GM23338 (cell line): Measurements from ENCODE around the gene ST8SIA6. TPM values are rescaled to one million over a fixed set of nuclear protein-coding genes. Genes with fewer than 3 reads are reported as not detected.
A peak's percentile ranks its signal among the peaks of the same experiment; 100 is the strongest.

Source experiments
- ATAC-seq: fragments of 200-7000 bp; cut with Tn5 transposase; 3 replicates; pipeline ENCODE4 v1.9.1; 2020
- DNase-seq: peaks from one replicate; pipeline ENCODE4 v3.0.0-alpha.2; 2015; ENCODE audit warnings: low spot score
- H2AFZ ChIP-seq: fragments of 200-600 bp; sonication (generic); 2 replicates; pipeline ENCODE4 v1.8.0; 2016; ENCODE audit warnings: antibody characterized with exemption, mild to moderate bottlenecking, moderate library complexity
- H3F3A ChIP-seq: fragments of 200-600 bp; sonication (generic); replicated peaks from 2 replicates; pipeline ENCODE4 v1.8.0; 2017; ENCODE audit warnings: antibody characterized with exemption, mixed run types, low read depth
- H3K27ac ChIP-seq: fragments of 200-600 bp; sonication (generic); 2 replicates; pipeline ENCODE4 v1.6.1; 2016; ENCODE audit warnings: low read depth
- H3K27me3 ChIP-seq: fragments of 200-600 bp; sonication (generic); 2 replicates; pipeline ENCODE4 v1.8.0; 2016; ENCODE audit warnings: mild to moderate bottlenecking, mixed run types, moderate library complexity; ENCODE audit not compliant: insufficient read depth
- H3K36me3 ChIP-seq: fragments of 200-600 bp; sonication (generic); 2 replicates; pipeline ENCODE4 v1.8.0; 2016; ENCODE audit warnings: mild to moderate bottlenecking; ENCODE audit not compliant: insufficient read depth
- H3K4me1 ChIP-seq: fragments of 200-600 bp; sonication (generic); 2 replicates; pipeline ENCODE4 v1.8.0; 2016; ENCODE audit warnings: mild to moderate bottlenecking, moderate library complexity; ENCODE audit not compliant: insufficient read depth
- H3K4me2 ChIP-seq: fragments of 200-600 bp; sonication (generic); 2 replicates; pipeline ENCODE4 v1.7.1; 2017; ENCODE audit warnings: mixed run types
- H3K4me3 ChIP-seq: fragments of 200-600 bp; sonication (generic); 2 replicates; pipeline ENCODE4 v1.6.1; 2016; ENCODE audit warnings: mixed run types
- H3K79me2 ChIP-seq: fragments of 200-600 bp; sonication (generic); replicated peaks from 2 replicates; pipeline ENCODE4 v1.8.0; 2017; ENCODE audit warnings: mild to moderate bottlenecking; ENCODE audit not compliant: insufficient read depth
- H3K9me2 ChIP-seq: fragments of 200-600 bp; sonication (generic); 2 replicates; pipeline ENCODE4 v1.8.0; 2017; ENCODE audit not compliant: insufficient read depth
- H4K20me1 ChIP-seq: fragments of 200-600 bp; sonication (generic); replicated peaks from 2 replicates; pipeline ENCODE4 v1.8.0; 2017; ENCODE audit warnings: mild to moderate bottlenecking; ENCODE audit not compliant: insufficient read depth
- H3K27ac Mint-ChIP-seq: 2 replicates; pipeline ENCODE4 v1.8.0; 2020; ENCODE audit warnings: inconsistent platforms, mild to moderate bottlenecking, moderate library complexity, mixed read lengths
- H3K27me3 Mint-ChIP-seq: 3 replicates; pipeline ENCODE4 v1.8.0; 2022; ENCODE audit warnings: low read depth, mild to moderate bottlenecking, moderate library complexity, mixed read lengths, inconsistent platforms; ENCODE audit not compliant: insufficient read depth, poor library complexity
- H3K36me3 Mint-ChIP-seq: 3 replicates; pipeline ENCODE4 v1.8.0; 2021; ENCODE audit warnings: low read depth, mild to moderate bottlenecking, inconsistent platforms, moderate library complexity, mixed read lengths
- H3K4me1 Mint-ChIP-seq: 3 replicates; pipeline ENCODE4 v1.8.0; 2020; ENCODE audit warnings: mild to moderate bottlenecking, inconsistent platforms, mixed read lengths
- H3K4me3 Mint-ChIP-seq: 3 replicates; pipeline ENCODE4 v1.8.0; 2021; ENCODE audit warnings: moderate library complexity, mild to moderate bottlenecking, inconsistent platforms, mixed read lengths
- H3K9me3 Mint-ChIP-seq: 3 replicates; pipeline ENCODE4 v1.8.0; 2020; ENCODE audit warnings: moderate library complexity, mild to moderate bottlenecking, inconsistent platforms, mixed read lengths
- CREB1 ChIP-seq: fragments of 250-450 bp; sonication (Bioruptor Pico); IDR thresholded peaks from 2 replicates; pipeline ENCODE4 v1.5.0; 2020; ENCODE audit warnings: low read depth, mild to moderate bottlenecking, moderate library complexity
- EZH2 ChIP-seq: fragments of 200-600 bp; sonication (generic); IDR thresholded peaks from one replicate; pipeline ENCODE4 v1.8.0; 2017; ENCODE audit warnings: antibody characterized with exemption, mild to moderate bottlenecking, low read depth; ENCODE audit not compliant: unreplicated experiment
- EZH2phosphoT487 ChIP-seq: fragments of 200-600 bp; sonication (generic); IDR thresholded peaks from one replicate; pipeline ENCODE4 v1.8.1; 2018; ENCODE audit warnings: antibody characterized with exemption; ENCODE audit not compliant: unreplicated experiment
- JUNB ChIP-seq: IDR thresholded peaks from one replicate; pipeline ENCODE4 v1.6.1; 2016; ENCODE audit warnings: antibody characterized with exemption; ENCODE audit not compliant: unreplicated experiment
- NANOG ChIP-seq: IDR thresholded peaks from 2 replicates; pipeline ENCODE4 v1.6.1; 2016; ENCODE audit warnings: antibody characterized with exemption, borderline replicate concordance
- POLR2AphosphoS5 ChIP-seq: IDR thresholded peaks from 2 replicates; pipeline ENCODE4 v1.6.1; 2016; ENCODE audit warnings: antibody characterized with exemption, low read depth
- STAT1 ChIP-seq: IDR thresholded peaks from one replicate; pipeline ENCODE4 v1.6.1; 2016; ENCODE audit warnings: antibody characterized with exemption; ENCODE audit not compliant: unreplicated experiment
- ZNF114 ChIP-seq: fragments of 250-450 bp; sonication (Bioruptor Pico); IDR thresholded peaks from 2 replicates; pipeline ENCODE4 v1.5.0; 2020; ENCODE audit warnings: mild to moderate bottlenecking, moderate library complexity
- polyA plus RNA-seq: library from polyadenylated mRNA; unstranded; fragments of >200 nt; fragmentation: Nextera tagmentation; extraction: Ambion mirVana; gene quantifications from 2 replicates; pipeline ENCODE4 v1.2.1, GENCODE V29; 2016
- total RNA-seq: library from RNA; depleted of rRNA; stranded (reverse); fragments of >200 nt; shearing (Covaris generic); gene quantifications from 2 replicates; pipeline ENCODE4 v1.2.3, GENCODE V29; 2014
- TF ChIP-seq, protein P1 (sequence below), 2 experiments: fragments of 200-600 bp in 1 of 2; sonication (generic) in 1 of 2; conservative IDR thresholded peaks; 2 replicates each; pipeline versions ENCODE4 v1.5.1 to v1.6.1; 2016 to 2017; ENCODE audit warnings: antibody characterized with exemption in 2 of 2, low read depth in 2 of 2, mild to moderate bottlenecking in 2 of 2, moderate library complexity in 1 of 2

The ST8SIA6 gene
- total and polyA plus RNA-seq, 2 experiments from 2014 or later = 1.6 to 2.3 TPM

DNA sequence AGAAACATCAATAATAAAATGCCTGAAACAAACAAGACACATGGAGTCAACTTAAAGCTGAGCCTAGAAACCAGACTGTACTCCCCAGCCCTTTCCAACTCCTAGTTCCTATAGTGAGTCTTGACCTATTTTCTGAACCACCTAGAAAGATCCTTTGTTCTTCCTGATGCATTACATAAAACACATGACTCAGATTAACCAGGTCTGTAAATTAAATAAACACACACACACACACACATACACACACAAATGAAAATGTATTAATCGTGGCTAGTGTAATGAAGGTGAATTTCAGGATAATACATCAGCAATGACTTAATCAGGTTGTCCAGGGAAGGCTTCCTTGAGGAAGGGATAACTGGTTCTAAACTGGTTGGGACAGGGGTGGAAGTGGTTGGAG, 104.7 kb downstream of the ST8SIA6 start:
- H3K9me2 ChIP-seq = no peaks in the 10 kb centered on the region
- H3K27ac Mint-ChIP-seq = no peak overlapping the region
- H3K9me3 Mint-ChIP-seq = no peaks in the 10 kb centered on the region; the same call in 2 of the 3 replicates
- no peaks in the 10 kb centered on the region for H3K79me2 ChIP-seq
- H3K27me3 Mint-ChIP-seq = peaks cover 2% of the 10 kb centered on the region
- no peak overlapping the region for H3K4me3 ChIP-seq
- H3K4me2 ChIP-seq = no peak overlapping the region
- H3K27ac ChIP-seq = no peak overlapping the region
- H3K4me1 ChIP-seq = no peaks in the 10 kb centered on the region; the same call in 1 of the 2 replicates
- no peaks in the 10 kb centered on the region for H3K36me3 ChIP-seq
- H3K4me1 Mint-ChIP-seq = no peaks in the 10 kb centered on the region; the same call in 2 of the 3 replicates
- no peaks in the 10 kb centered on the region for H3K36me3 Mint-ChIP-seq
- no peak overlapping the region for H2AFZ ChIP-seq
- H4K20me1 ChIP-seq = no peaks in the 10 kb centered on the region
- TF ChIP-seq POLR2AphosphoS5 (no peak), ZNF114 (CRISPR knock-in tag) (no peak), STAT1 (no peak), EZH2 (no peak), CREB1 (CRISPR knock-in tag) (no peak), JUNB (no peak), EZH2phosphoT487 (no peak)
- TF ChIP-seq, protein P1, sequence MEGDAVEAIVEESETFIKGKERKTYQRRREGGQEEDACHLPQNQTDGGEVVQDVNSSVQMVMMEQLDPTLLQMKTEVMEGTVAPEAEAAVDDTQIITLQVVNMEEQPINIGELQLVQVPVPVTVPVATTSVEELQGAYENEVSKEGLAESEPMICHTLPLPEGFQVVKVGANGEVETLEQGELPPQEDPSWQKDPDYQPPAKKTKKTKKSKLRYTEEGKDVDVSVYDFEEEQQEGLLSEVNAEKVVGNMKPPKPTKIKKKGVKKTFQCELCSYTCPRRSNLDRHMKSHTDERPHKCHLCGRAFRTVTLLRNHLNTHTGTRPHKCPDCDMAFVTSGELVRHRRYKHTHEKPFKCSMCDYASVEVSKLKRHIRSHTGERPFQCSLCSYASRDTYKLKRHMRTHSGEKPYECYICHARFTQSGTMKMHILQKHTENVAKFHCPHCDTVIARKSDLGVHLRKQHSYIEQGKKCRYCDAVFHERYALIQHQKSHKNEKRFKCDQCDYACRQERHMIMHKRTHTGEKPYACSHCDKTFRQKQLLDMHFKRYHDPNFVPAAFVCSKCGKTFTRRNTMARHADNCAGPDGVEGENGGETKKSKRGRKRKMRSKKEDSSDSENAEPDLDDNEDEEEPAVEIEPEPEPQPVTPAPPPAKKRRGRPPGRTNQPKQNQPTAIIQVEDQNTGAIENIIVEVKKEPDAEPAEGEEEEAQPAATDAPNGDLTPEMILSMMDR (conservative IDR thresholded peaks at IDR 0.05; ENCODE audit: low read depth in 2 of 2) = no peak
- no peak overlapping the region for H3K4me3 Mint-ChIP-seq
- DNase-seq = no peak
- H3F3A ChIP-seq = no peaks in the 10 kb centered on the region
- no peaks in the 10 kb centered on the region for H3K27me3 ChIP-seq
- no peak for ATAC-seq

DNA sequence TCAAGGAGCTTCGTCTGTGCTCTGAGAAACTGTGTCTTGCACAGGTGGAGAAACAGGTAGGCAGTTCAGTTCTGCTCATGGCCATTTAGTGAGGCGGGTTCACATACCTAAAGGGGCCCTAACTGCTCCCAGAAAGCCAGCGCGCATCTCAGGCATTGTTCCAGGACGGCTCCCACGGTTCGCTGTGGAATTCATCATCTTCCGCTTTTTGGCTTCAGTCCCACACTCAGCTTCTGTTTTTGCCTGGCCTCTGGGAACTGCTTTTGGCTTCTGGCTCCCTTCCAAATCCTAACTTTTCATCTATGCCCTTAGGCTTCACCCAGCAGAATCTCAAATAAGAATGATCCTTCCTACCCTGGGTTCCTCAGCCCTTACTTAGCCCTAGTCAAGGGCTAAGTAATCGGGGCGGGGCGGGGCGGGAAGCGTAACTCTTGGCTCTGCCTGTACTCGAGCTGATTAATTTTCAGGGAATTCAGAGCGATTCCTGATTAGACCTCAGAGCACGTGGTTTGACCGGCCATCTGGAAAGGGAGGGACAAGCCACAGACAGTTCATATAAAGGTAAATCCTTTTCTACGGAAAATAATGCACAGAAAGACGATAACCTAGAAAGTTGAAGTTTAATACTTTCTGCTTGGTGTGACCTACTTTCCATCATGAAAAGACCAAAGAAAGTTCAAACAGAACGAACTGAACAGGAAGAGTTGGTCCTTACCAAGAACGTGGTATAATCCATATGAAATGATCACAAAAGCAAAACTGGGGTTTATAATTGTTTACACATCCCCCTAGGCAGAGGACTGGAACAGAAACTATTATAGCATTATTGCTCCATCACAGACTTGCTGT, 105.7 kb downstream of the ST8SIA6 start:
- Mint-ChIP-seq H3K9me3 (no peaks in the 10 kb centered on the region; the same call in 2 of the 3 replicates), H3K4me1 (no peaks in the 10 kb centered on the region; the same call in 2 of the 3 replicates), H3K36me3 (no peaks in the 10 kb centered on the region), H3K27ac (no peak overlapping the region), H3K4me3 (no peak overlapping the region), H3K27me3 (peaks cover 5% of the 10 kb centered on the region)
- DNase-seq = peak; percentile 43
- Histone ChIP-seq H3K27ac (no peak overlapping the region), H3K4me1 (no peaks in the 10 kb centered on the region), H3K27me3 (no peaks in the 10 kb centered on the region), H3K79me2 (no peaks in the 10 kb centered on the region), H3K9me2 (no peaks in the 10 kb centered on the region; the same call in 1 of the 2 replicates), H3K4me3 (no peak overlapping the region), H3F3A (no peaks in the 10 kb centered on the region), H3K36me3 (no peaks in the 10 kb centered on the region), H3K4me2 (no peak overlapping the region), H4K20me1 (no peaks in the 10 kb centered on the region), H2AFZ (no peak overlapping the region)
- ATAC-seq = peak; percentile 62
- no peak for TF ChIP-seq STAT1
- TF ChIP-seq CREB1 (CRISPR knock-in tag) = no peak
- no peak for TF ChIP-seq NANOG
